Urothelium cell line (cell line): Measurements from ENCODE around the gene DENND5A.
"Not testable (repeated sequence)": the region's sequence is repeated elsewhere in the genome, so short reads cannot be mapped to it uniquely, and the experiment has no call there.

Experiments
- DNase-seq: peaks from one replicate; pipeline ENCODE4 v3.0.0; 2011; ENCODE audit warnings: low spot score, mixed read lengths
- FAIRE-seq: peaks from 2 replicates; lab custom pipeline; 2011; peaks lifted over from hg19 to GRCh38; lab: Jason Lieb, UNC

DENND5A gene

DNA sequence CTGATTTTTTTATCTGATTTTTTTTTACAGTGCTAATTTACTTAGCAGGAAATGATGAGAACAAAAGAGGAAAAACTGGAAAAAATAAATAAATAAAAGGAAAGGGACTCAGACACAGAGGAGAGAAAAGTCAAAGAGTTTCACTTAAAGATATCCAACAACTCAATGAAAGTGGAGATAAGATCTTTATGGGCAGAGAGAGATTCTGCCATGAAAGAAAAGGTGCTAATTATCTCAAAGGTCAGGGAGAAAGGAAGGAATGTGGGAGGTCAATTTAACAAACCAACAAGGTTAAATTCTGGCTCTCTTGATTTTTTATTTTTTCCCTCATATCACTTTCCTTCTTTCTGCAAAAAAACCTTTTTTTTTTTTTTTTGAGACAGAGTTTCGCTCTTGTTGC is 86.0 kb downstream of the DENND5A start:
- FAIRE-seq: no peak

GRCh38 chr11:9178716-9179115 is 86.4 kb downstream of the DENND5A start:
- FAIRE-seq (no peak), DNase-seq (no peak)

More for the DNA sequence above, 86.0 kb downstream of the DENND5A start:
- DNase-seq: no peak

DNA sequence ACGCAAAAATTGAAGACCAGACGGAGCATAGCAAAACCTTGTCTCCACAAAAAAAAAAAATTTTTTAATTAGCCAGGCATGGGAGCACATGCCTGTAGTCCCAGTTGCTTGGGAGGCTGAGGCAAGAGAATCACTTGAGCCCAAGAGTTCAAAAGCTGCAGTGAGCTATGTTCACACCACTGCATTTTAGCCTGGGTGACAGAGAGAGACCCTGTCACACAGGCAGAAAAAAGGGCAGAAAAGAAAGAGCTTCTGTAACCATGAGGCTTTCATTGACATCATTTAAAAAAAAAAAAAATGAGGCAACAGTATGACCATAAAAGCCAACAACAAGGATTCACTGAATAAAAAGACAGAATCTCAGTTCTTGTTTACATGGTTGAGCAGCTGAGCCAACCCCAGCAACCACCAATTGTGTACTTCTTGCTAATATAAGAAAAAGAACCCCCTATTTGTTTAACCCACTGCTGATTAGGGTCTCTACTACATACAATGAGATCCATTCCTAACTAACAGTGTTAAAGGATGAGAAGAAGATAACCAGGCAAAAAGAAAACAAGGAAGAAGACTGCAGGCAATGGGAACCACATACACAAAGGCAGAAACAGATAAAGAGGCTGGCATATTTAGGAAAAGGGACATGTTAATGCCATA is 87.6 kb downstream of the DENND5A start:
- no peak for DNase-seq
- no peak for FAIRE-seq

- no peak for DNase-seq
- no peak for FAIRE-seq
Observed at GRCh38 chr11:9176550-9176949, 88.6 kb downstream of the DENND5A start.

DNA sequence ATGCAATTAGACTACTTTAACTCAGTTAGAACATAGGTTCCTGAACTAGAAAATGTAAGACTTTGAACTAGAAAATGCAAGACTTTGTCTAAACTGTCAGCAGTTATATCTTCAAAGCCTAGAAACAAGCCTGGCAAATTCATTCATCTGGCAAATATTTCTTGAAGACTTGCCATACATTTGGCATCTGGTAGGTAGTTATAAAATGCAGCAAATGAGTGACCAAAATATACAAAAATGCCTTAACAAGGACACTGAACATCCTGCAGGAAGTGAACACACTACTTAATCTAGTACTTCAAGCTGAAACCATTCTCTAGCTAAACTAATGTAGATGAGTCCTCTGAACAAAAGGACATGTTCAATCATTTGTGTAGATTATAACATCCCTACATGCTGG is 89.0 kb downstream of the DENND5A start:
- no peak for DNase-seq
- no peak for FAIRE-seq

- no peak for DNase-seq
- peak; percentile 52 for FAIRE-seq
Observed at GRCh38 chr11:9172389-9172788, 92.8 kb downstream of the DENND5A start.

GRCh38 chr11:9170450-9170849 is 94.7 kb downstream of the DENND5A start:
- no peak for DNase-seq
- FAIRE-seq: no peak

GRCh38 chr11:9169595-9170295 is 95.4 kb downstream of the DENND5A start:
- no peak for FAIRE-seq

GRCh38 chr11:9161991-9162390 is 103.2 kb downstream of the DENND5A start:
- not testable (repeated sequence) for DNase-seq, FAIRE-seq

More at GRCh38 chr11:9169595-9170295, 95.4 kb downstream of the DENND5A start:
- DNase-seq: no peak

DNA sequence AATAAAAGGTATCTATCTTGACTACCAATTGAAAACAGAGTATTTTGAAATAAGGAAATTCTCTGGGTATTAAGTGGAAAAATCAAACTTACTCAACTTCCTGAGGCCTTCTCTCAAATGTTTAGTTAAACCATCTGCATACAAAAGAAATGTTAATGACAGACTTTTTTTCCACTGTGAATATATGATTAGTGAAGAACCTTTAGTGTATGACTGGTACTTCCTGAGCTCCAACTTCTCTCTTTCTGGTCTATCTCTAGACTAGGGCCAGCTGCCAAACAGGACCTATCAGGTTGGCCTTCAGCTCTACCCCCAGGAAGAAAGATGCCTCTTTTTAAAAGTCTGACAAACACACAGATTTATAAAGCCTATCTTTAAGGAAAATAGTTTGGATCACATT is 105.0 kb downstream of the DENND5A start:
- FAIRE-seq (no peak), DNase-seq (no peak)

- no peak for FAIRE-seq
- no peak for DNase-seq
Observed at GRCh38 chr11:9158898-9159391, 106.2 kb downstream of the DENND5A start.

DNA sequence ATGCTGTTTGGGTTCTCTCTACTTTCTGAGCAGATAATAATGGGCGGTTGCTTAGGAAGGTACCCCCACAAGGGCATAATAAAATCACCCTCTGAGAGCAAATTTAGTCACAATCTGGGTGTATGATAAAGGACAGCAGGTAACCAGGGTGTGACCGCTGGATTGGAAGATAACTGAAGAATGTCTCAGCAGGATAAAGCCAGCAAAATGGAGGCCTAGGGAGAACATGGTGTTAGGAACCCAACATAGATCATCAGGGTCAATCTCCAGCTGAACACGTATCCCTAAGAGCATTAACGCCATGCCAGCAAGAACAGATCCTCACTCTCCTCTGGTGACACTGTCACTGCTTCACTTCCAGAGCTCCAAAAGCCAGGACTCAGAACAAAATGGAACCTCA is 109.2 kb downstream of the DENND5A start:
- FAIRE-seq: no peak
- DNase-seq: no peak

DNA sequence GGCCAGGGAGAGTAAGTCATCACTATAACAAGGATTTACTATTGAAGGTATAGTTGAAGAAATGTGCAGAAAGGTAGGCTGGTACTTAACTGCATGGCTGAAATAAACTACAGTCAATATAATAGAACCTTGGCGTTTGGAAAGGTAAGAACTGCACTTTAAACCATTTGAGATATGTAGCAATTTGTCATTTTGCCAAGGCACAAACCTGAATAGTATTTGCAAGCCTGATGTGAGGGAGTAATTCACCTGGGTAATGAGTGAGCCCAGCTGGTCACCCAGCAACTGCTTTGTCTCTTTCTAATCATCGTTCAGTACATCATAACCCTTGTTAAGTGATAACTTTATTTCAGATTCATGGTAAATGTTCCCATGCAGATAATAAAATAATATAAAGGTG is 111.5 kb downstream of the DENND5A start:
- DNase-seq: no peak
- no peak for FAIRE-seq

DNA sequence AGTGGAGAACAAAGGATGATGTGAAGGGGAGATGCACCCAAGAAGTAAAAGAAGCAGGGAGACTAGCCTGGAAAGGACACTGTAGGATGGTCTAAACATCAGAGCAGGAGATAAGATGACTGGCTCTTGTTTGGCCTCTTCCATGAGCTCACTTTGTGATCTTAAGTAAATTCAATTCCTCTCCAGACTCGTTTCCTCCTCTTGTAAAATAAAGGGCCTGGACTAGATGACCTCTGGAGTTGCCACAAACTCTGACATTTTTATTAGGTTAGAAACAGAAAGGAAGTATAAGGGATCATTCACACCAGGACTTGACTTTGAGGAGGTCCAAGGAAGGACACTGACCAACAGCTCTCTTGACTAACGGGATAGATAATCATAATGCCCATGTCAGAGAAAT is 113.5 kb downstream of the DENND5A start:
- FAIRE-seq (no peak), DNase-seq (no peak)

GRCh38 chr11:9150926-9151325 is 114.2 kb downstream of the DENND5A start:
- DNase-seq (no peak), FAIRE-seq (no peak)

- no peak for DNase-seq
- no peak for FAIRE-seq
Observed at GRCh38 chr11:9150501-9150900, 114.6 kb downstream of the DENND5A start.

GRCh38 chr11:9148727-9149126 is 116.4 kb downstream of the DENND5A start:
- DNase-seq (no peak), FAIRE-seq (no peak)

DNA sequence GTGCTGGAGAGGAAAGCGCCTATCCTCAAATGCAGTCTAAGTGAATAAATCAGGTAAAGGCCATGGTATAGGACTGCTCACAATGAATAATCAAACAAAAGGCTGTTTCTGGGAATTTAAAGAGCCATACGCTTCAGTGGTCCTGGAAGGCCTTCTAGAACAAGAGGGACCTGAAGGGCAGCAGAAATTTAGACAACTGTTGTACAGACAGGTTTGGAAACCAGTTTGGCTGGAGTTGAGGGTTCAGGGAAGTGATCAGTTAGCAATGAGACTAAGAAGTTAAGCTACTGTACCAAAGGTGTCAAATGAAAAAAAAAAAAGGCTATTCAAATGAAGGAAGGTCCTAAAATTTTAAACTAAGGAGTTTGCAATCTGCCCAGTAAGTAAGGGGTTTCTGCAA is 117.1 kb downstream of the DENND5A start:
- DNase-seq (no peak), FAIRE-seq (no peak)

DNA sequence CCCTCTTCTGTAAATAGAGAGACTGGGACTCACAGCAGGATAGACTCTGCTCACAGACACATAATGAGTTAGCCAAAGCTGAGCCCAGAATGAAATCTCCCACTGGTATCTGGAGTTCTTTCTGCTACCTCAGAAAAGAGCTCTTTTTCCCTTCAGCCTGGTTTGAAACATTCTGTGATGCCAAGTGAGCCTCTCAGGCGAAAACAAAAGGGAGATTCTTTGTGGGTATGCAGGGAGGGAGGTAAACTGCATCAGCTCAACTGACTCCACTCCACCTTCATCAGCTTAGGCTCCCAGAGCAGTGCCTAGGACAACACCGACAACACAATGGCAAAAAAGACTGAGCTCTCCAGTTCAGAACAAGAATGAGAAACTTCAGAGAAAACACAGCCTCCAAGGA is 118.7 kb downstream of the DENND5A start:
- DNase-seq (no peak), FAIRE-seq (no peak)

GRCh38 chr11:9145283-9145682 is 119.9 kb downstream of the DENND5A start:
- no peak for FAIRE-seq
- no peak for DNase-seq

DNA sequence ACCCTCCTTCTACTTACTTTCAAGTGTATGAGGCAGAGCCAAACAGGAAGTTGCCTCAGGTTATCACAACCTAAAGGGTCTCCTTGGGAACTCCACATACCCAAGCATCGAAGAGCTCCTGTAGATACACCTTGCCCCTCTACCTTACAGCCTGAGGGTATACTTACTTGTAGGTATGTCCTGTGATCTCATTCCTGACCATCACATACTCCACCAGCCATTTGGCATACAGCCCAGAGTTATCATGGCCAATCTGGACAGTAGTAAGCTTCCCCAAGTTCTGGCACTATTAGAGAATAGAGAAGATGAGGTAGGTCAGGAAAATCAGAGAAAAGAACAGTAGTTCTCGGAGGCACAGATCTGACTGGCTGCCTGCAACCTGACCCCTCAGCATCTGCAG is 120.3 kb downstream of the DENND5A start:
- FAIRE-seq (peak; percentile 27), DNase-seq (no peak)

- FAIRE-seq (no peak), DNase-seq (no peak)
Observed at GRCh38 chr11:9143721-9144120, 121.4 kb downstream of the DENND5A start.
